ENCODE data around the gene TOGARAM1. TPM values are rescaled to one million over a fixed set of nuclear protein-coding genes. Genes with fewer than 3 reads are reported as not detected.

Gene TOGARAM1
- total RNA-seq, 1 experiment from 2014 or later = 12.9 TPM

DNA sequence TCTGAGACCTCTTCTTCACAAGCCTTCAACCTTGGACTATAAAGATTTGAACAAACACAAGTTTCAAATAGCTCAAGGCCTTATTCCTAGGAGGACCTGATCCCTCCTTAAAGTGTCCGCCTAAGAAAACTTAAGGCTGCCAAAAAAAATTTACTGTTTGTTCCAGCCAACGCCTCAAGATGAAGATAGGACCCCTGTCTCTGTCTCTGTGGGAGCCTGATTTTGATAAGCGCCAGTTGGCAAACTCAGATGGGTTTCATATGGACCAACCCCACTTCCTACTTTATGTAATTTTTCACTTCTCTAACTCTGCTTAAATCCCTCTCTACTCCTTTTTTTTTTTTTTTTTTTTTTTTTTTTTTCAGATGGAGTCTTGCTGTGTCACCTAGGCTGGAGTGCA lies 161.3 kb downstream of the TOGARAM1 start:
- intact Hi-C loops (cut with micrococcal nuclease; ENCODE audit: unreplicated experiment) = no loop called here
- Histone ChIP-seq H3F3A (ENCODE audit: insufficient read depth, low read depth) (no peaks in the 10 kb centered on the region; the same call in 1 of the 2 replicates), H3K4me3 (no peak overlapping the region), H3K27ac (no peak overlapping the region), H4K20me1 (ENCODE audit: insufficient read depth) (no peaks in the 10 kb centered on the region; the same call in 1 of the 2 replicates), H3K36me3 (ENCODE audit: low read depth) (peaks cover 18% of the 10 kb centered on the region; the same call in 1 of the 2 replicates), H2AFZ (no peak overlapping the region), H3K79me2 (ENCODE audit: low read depth) (no peaks in the 10 kb centered on the region), H3K4me1 (replicated peaks; ENCODE audit: insufficient read depth) (no peaks in the 10 kb centered on the region), H3K27me3 (ENCODE audit: insufficient read depth, low read depth) (no peaks in the 10 kb centered on the region), H3K9me3 (ENCODE audit: insufficient read depth, low read depth) (no peaks in the 10 kb centered on the region), H3K9me2 (ENCODE audit: insufficient read depth) (no peaks in the 10 kb centered on the region), H3K4me2 (no peak overlapping the region)
- BruUV-seq (replicated peaks) = no TSS peak
- POLR2A ChIA-PET (ENCODE audit: unreplicated experiment) = no interaction called here
- no peak for DNase-seq
- TF ChIP-seq EZH2 (IDR thresholded peaks at IDR 0.05; ENCODE audit: low read depth) = no peak
- TF ChIP-seq, protein P1, sequence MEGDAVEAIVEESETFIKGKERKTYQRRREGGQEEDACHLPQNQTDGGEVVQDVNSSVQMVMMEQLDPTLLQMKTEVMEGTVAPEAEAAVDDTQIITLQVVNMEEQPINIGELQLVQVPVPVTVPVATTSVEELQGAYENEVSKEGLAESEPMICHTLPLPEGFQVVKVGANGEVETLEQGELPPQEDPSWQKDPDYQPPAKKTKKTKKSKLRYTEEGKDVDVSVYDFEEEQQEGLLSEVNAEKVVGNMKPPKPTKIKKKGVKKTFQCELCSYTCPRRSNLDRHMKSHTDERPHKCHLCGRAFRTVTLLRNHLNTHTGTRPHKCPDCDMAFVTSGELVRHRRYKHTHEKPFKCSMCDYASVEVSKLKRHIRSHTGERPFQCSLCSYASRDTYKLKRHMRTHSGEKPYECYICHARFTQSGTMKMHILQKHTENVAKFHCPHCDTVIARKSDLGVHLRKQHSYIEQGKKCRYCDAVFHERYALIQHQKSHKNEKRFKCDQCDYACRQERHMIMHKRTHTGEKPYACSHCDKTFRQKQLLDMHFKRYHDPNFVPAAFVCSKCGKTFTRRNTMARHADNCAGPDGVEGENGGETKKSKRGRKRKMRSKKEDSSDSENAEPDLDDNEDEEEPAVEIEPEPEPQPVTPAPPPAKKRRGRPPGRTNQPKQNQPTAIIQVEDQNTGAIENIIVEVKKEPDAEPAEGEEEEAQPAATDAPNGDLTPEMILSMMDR (conservative IDR thresholded peaks at IDR 0.05) = no peak
- CTCF ChIA-PET = no interaction called here

Other genes with a start within 250 kb of the TOGARAM1 start
- 10.3 and 10.5 TPM in 2 replicates for gene KLHL28, start 243 bp upstream of the TOGARAM1 start, total RNA-seq (2021)
- 33.4 and 37.2 TPM in 2 replicates for gene PRPF39, start 121.9 kb downstream of the TOGARAM1 start, total RNA-seq (2021)
- 39.4 and 53.5 TPM in 2 replicates for gene FKBP3, start 172.3 kb downstream of the TOGARAM1 start, total RNA-seq (2021)
- gene FANCM, start 173.7 kb downstream of the TOGARAM1 start, total RNA-seq (2021) = 9.9 and 14.1 TPM in 2 replicates

Data from PC-9 (cell line).